H1 (cell line): ENCODE results near the gene C3orf20. TPM values are rescaled to one million over a fixed set of nuclear protein-coding genes. Genes with fewer than 3 reads are reported as not detected.

Experiments used
- CTCF ChIA-PET: fragments of 300-600 bp; sonication (Branson Sonifier 250); formaldehyde crosslinking; loops from one replicate; lab custom pipeline; 2021; ENCODE audit not compliant: partially characterized antibody; lab: Charles Lee
- POLR2A ChIA-PET: fragments of 300-600 bp; sonication (Branson Sonifier 250); formaldehyde crosslinking; loops from one replicate; lab custom pipeline; 2021; ENCODE audit warnings: inconsistent platforms; ENCODE audit not compliant: partially characterized antibody; lab: Charles Lee
- DNase-seq, 2 experiments: peaks; one replicate each; pipeline versions ENCODE4 v3.0.0 to v3.0.0-alpha.2; 2010 to 2022; ENCODE audit warnings: low spot score in 2 of 2, low read depth in 1 of 2, mixed read lengths in 1 of 2
- FAIRE-seq: peaks from 2 replicates; lab custom pipeline; 2011; peaks lifted over from hg19 to GRCh38; lab: Jason Lieb, UNC
- H2AFZ ChIP-seq: 2 replicates; pipeline ENCODE4 v1.8.1; 2012; ENCODE audit warnings: low read length, inconsistent platforms
- H2AK5ac ChIP-seq: 2 replicates; pipeline ENCODE4 v1.6.1; 2013; ENCODE audit warnings: low read depth, low read length
- H2BK120ac ChIP-seq: replicated peaks from 2 replicates; pipeline ENCODE3; 2013; ENCODE audit warnings: low read depth, low read length, inconsistent platforms
- H2BK12ac ChIP-seq: 2 replicates; pipeline ENCODE4 v1.6.1; 2013; ENCODE audit warnings: low read depth, low read length
- H2BK15ac ChIP-seq: 2 replicates; pipeline ENCODE4 v1.6.1; 2013; ENCODE audit warnings: low read length
- H2BK20ac ChIP-seq: 2 replicates; pipeline ENCODE4 v1.6.1; 2013; ENCODE audit warnings: low read length
- H2BK5ac ChIP-seq: 2 replicates; pipeline ENCODE4 v1.6.1; 2013; ENCODE audit warnings: low read depth, low read length
- H3K14ac ChIP-seq: 2 replicates; pipeline ENCODE4 v1.6.1; 2013; ENCODE audit warnings: inconsistent platforms; ENCODE audit not compliant: insufficient read length
- H3K18ac ChIP-seq: 2 replicates; pipeline ENCODE4 v1.6.1; 2013; ENCODE audit warnings: low read length; ENCODE audit errors: extremely low read depth
- H3K23ac ChIP-seq: 2 replicates; pipeline ENCODE4 v1.6.1; 2013; ENCODE audit warnings: inconsistent platforms; ENCODE audit not compliant: insufficient read length
- H3K23me2 ChIP-seq: 2 replicates; pipeline ENCODE4 v1.6.1; 2013; ENCODE audit warnings: low read depth, low read length
- H3K27ac ChIP-seq: 2 replicates; pipeline ENCODE4 v1.6.1; 2011; ENCODE audit warnings: low read depth, low read length, inconsistent platforms
- H3K27me3 ChIP-seq, 4 experiments: replicated peaks in 1 of 4; 1 replicate in 1 of 4; 2 replicates in 3 of 4; pipeline versions ENCODE4 v1.6.1 to v1.8.1; 2011 to 2013; ENCODE audit warnings: low read length in 3 of 4, mild to moderate bottlenecking in 3 of 4, inconsistent platforms in 2 of 4, mixed read lengths in 2 of 4, moderate library complexity in 1 of 4; ENCODE audit not compliant: control insufficient read depth in 3 of 4, insufficient read depth in 3 of 4; ENCODE audit errors: extremely low read depth in 1 of 4
- H3K36me3 ChIP-seq, 4 experiments: 2 replicates each; pipeline versions ENCODE4 v1.6.1 to v1.8.1; 2011 to 2013; ENCODE audit warnings: mild to moderate bottlenecking in 4 of 4, low read length in 3 of 4, moderate library complexity in 2 of 4, control low read depth in 1 of 4, inconsistent platforms in 1 of 4; ENCODE audit not compliant: insufficient read depth in 4 of 4, control insufficient read depth in 2 of 4
- H3K4ac ChIP-seq: replicated peaks from 2 replicates; pipeline ENCODE3; 2013; ENCODE audit warnings: low read length, low read depth, mixed read lengths, inconsistent platforms; ENCODE audit not compliant: insufficient read length
- H3K4me1 ChIP-seq, 4 experiments: replicated peaks in 1 of 4; 1 replicate in 1 of 4; 2 replicates in 3 of 4; pipeline versions ENCODE4 v1.6.1 to v1.8.1; 2011 to 2013; ENCODE audit warnings: low read length in 3 of 4, inconsistent platforms in 2 of 4, mixed read lengths in 1 of 4; ENCODE audit not compliant: insufficient read depth in 4 of 4, control insufficient read depth in 3 of 4
- H3K4me2 ChIP-seq, 2 experiments: 2 replicates each; pipeline versions ENCODE4 v1.6.1 to v1.8.1; 2011 to 2013; ENCODE audit warnings: low read depth in 2 of 2, low read length in 2 of 2, control low read depth in 1 of 2, inconsistent platforms in 1 of 2, mild to moderate bottlenecking in 1 of 2; ENCODE audit not compliant: insufficient read depth in 1 of 2
- H3K4me3 ChIP-seq, 4 experiments: fragments of 200-600, 300-600 bp in 1 of 4; sonication (generic), shearing (Covaris generic), sonication (Bioruptor Twin) in 1 of 4; 2 replicates each; pipeline versions ENCODE4 v1.5.1 to v1.8.1; 2011 to 2016; ENCODE audit warnings: low read length in 4 of 4, low read depth in 3 of 4, control low read depth in 2 of 4, inconsistent platforms in 2 of 4, mild to moderate bottlenecking in 2 of 4, mixed read lengths in 1 of 4, moderate library complexity in 1 of 4; ENCODE audit not compliant: insufficient read depth in 2 of 4; ENCODE audit errors: extremely low read depth in 1 of 4
- H3K56ac ChIP-seq: replicated peaks from 2 replicates; pipeline ENCODE3; 2013; ENCODE audit warnings: low read depth, mild to moderate bottlenecking, mixed read lengths, low read length, inconsistent platforms; ENCODE audit not compliant: insufficient read length
- H3K79me1 ChIP-seq: 2 replicates; pipeline ENCODE4 v1.6.1; 2013; ENCODE audit warnings: low read depth, low read length, control low read depth
- H3K79me2 ChIP-seq, 2 experiments: 2 replicates each; pipeline versions ENCODE4 v1.6.1 to v1.8.1; 2012 to 2013; ENCODE audit warnings: low read length in 2 of 2, mild to moderate bottlenecking in 2 of 2, inconsistent platforms in 1 of 2; ENCODE audit not compliant: insufficient read depth in 2 of 2, control insufficient read depth in 1 of 2
- H3K9ac ChIP-seq, 4 experiments: replicated peaks in 1 of 4; 1 replicate in 1 of 4; 2 replicates in 3 of 4; pipeline versions ENCODE4 v1.6.1 to v1.8.1; 2011 to 2013; ENCODE audit warnings: low read depth in 3 of 4, low read length in 3 of 4, control low read depth in 2 of 4, mild to moderate bottlenecking in 2 of 4, moderate library complexity in 2 of 4, inconsistent platforms in 1 of 4; ENCODE audit errors: extremely low read depth in 1 of 4
- H3K9me3 ChIP-seq, 2 experiments: 2 replicates each; pipeline versions ENCODE4 v1.6.1 to v1.8.1; 2012 to 2013; ENCODE audit warnings: mild to moderate bottlenecking in 2 of 2, moderate library complexity in 2 of 2, control low read depth in 1 of 2, inconsistent platforms in 1 of 2, low read depth in 1 of 2, low read length in 1 of 2, mixed read lengths in 1 of 2; ENCODE audit not compliant: insufficient read depth in 2 of 2
- H4K20me1 ChIP-seq, 2 experiments: replicated peaks in 1 of 2; 2 replicates each; pipeline versions ENCODE3 to v1.8.1; 2011 to 2013; ENCODE audit warnings: inconsistent platforms in 2 of 2, low read length in 2 of 2, mild to moderate bottlenecking in 1 of 2; ENCODE audit not compliant: insufficient read depth in 2 of 2, control insufficient read depth in 1 of 2
- H4K5ac ChIP-seq: 2 replicates; pipeline ENCODE4 v1.6.1; 2013; ENCODE audit warnings: low read length, low read depth, mixed read lengths, inconsistent platforms; ENCODE audit not compliant: insufficient read length
- H4K8ac ChIP-seq: 2 replicates; pipeline ENCODE4 v1.8.0; 2013; ENCODE audit warnings: mild to moderate bottlenecking, moderate library complexity, low read length, inconsistent platforms; ENCODE audit not compliant: insufficient read depth; ENCODE audit errors: extremely low read depth
- H4K91ac ChIP-seq: replicated peaks from 2 replicates; pipeline ENCODE3; 2013; ENCODE audit warnings: low read length, mixed read lengths, inconsistent platforms; ENCODE audit not compliant: insufficient read length
- SIN3A ChIP-seq, 2 experiments: IDR thresholded peaks in 1 of 2; conservative IDR thresholded peaks in 1 of 2; 2 replicates each; pipeline ENCODE4 v1.6.1; 2011 to 2012; ENCODE audit warnings: low read length in 2 of 2, improper control_type of control experiment in 1 of 2, low read depth in 1 of 2, mild to moderate bottlenecking in 1 of 2
- WGBS, 2 experiments: shearing (Covaris generic) in 1 of 2; methylation state at CpG; one replicate each; pipeline versions ENCODE4 v1.1.6 to v1.1.7; 2013 to 2015; ENCODE audit warnings: low lambda C conversion rate in 2 of 2, mixed read lengths in 2 of 2, inconsistent platforms in 1 of 2, low coverage in 1 of 2, missing lambda C conversion rate in 1 of 2; ENCODE audit not compliant: insufficient replicate concordance in 2 of 2, insufficient coverage in 1 of 2, insufficient read length in 1 of 2; ENCODE audit errors: extremely low coverage in 1 of 2, missing lambda C conversion rate in 1 of 2; 5-methylcytosine and 5-hydroxymethylcytosine counted together
- polyA plus RNA-seq, 7 experiments: library from polyadenylated mRNA; depleted of rRNA in 3 of 7; stranded (reverse) in 5 of 7; unstranded in 2 of 7; fragments of >200 nt in 5 of 7; fragments of 200-250 nt in 2 of 7; gene quantifications; 1 replicate in 5 of 7; 2 replicates in 1 of 7; 4 replicates in 1 of 7; pipeline versions ENCODE4 v1.2.1 to v1.2.3, GENCODE V29; 2011 to 2013; ENCODE audit warnings: missing spikeins in 2 of 7, mixed read lengths in 2 of 7
- total RNA-seq: library from RNA; stranded (reverse); fragmentation: NEBNext Ultra II Directional; extraction: Animal tissue kit (Norgen Biotek cat#: 25700); gene quantifications from 2 replicates; pipeline ENCODE4 v1.2.1, GENCODE V29; 2021

The C3orf20 gene
- total and polyA plus RNA-seq, 2 of the 8 experiments (the other 6 are each of a cell fraction or from before 2014, with no cell fraction given) = not detected

- Histone ChIP-seq H2BK120ac (no peak overlapping the region), H4K91ac (no peak overlapping the region), H4K5ac (no peak overlapping the region), H3K23me2 (no peaks in the 10 kb centered on the region), H3K79me2 (no peaks in the 10 kb centered on the region), H3K27ac (no peak overlapping the region), H4K8ac (no peak overlapping the region), H2BK15ac (no peak overlapping the region), H3K9ac (no peak overlapping the region), H2BK12ac (no peak overlapping the region), H3K27me3 (no peaks in the 10 kb centered on the region), H2AFZ (no peak overlapping the region), H4K20me1 (peaks cover 0 to 2% of the 10 kb centered on the region in 2 experiments), H3K56ac (no peak overlapping the region), H3K4me3 (no peak overlapping the region), H3K36me3 (peaks cover 26 to 86% (median 70%) of the 10 kb centered on the region in 4 experiments), H3K9me3 (no peaks in the 10 kb centered on the region), H3K18ac (no peak overlapping the region), H3K4me2 (no peak overlapping the region), H2BK5ac (no peak overlapping the region), H2AK5ac (no peak overlapping the region), H3K23ac (no peak overlapping the region), H3K4me1 (no peaks in the 10 kb centered on the region)
- ChIA-PET POLR2A (interaction anchor here (1.4 kb wide), 1 partner anchor 16 kb away, joined by 4 read pairs; no protein-coding TSS in a partner anchor), CTCF (interaction anchor here (0.7 to 1.4 kb wide), 5 partner anchors 25 to 460 kb away, joined by 3 to 4 read pairs (median 3); no protein-coding TSS in a partner anchor)
- 87% methylated on average over 5 of the region's 5 CpGs; no CpG with 5 or more reads in 1 of the 2 experiments for WGBS, 2 experiments
- DNase-seq = no peak
- no peak for TF ChIP-seq SIN3A (conservative IDR thresholded peaks at IDR 0.05 in 1 of 2, IDR thresholded peaks at IDR 0.05 in 1 of 2; ENCODE audit: low read depth in 1 of 2, low read length in 2 of 2)
- TF ChIP-seq, all 59 proteins: peak for 0
- H3K79me1 ChIP-seq = no peaks in the 10 kb centered on the region
- H3K4ac ChIP-seq = no peak overlapping the region
- no peak overlapping the region for H2BK20ac ChIP-seq
- H3K14ac ChIP-seq = no peak overlapping the region
- no peak for FAIRE-seq
Measured at GRCh38 chr3:14663396-14664135, 11.4 kb upstream of the C3orf20 start.
